ENCODE measurements around the gene DNAH10. TPM values are rescaled to one million over a fixed set of nuclear protein-coding genes. Genes with fewer than 3 reads are reported as not detected.

The DNAH10 gene
- total RNA-seq, 1 donor from 2014 or later: not detected

- H3K27ac ChIP-seq (replicated peaks): no peak overlapping the region
- no peaks in the 10 kb centered on the region for H3K9me3 ChIP-seq (replicated peaks)
- DNase-seq: no peak
- no peak for TF ChIP-seq CTCF (IDR thresholded peaks at IDR 0.05; ENCODE audit: borderline replicate concordance)
- H3K4me3 ChIP-seq: no peak overlapping the region
- no peaks in the 10 kb centered on the region for H3K4me1 ChIP-seq
- H3K27me3 ChIP-seq (ENCODE audit: low read depth): peaks cover 89% of the 10 kb centered on the region
- H3K36me3 ChIP-seq: no peaks in the 10 kb centered on the region
- intact Hi-C loops (cut with micrococcal nuclease): no loop called here
Observed at GRCh38 chr12:123890536-123890902, 128.4 kb downstream of the DNAH10 start.

- TF ChIP-seq CTCF (IDR thresholded peaks at IDR 0.05; ENCODE audit: borderline replicate concordance): no peak
- intact Hi-C loops (cut with micrococcal nuclease): no loop called here
- Histone ChIP-seq H3K36me3 (no peaks in the 10 kb centered on the region), H3K27ac (replicated peaks) (no peak overlapping the region), H3K9me3 (replicated peaks) (no peaks in the 10 kb centered on the region), H3K4me3 (no peak overlapping the region), H3K4me1 (no peaks in the 10 kb centered on the region), H3K27me3 (ENCODE audit: low read depth) (peaks cover 84% of the 10 kb centered on the region)
- no peak for DNase-seq
Observed at GRCh38 chr12:123891011-123891410, 128.9 kb downstream of the DNAH10 start.

- DNase-seq: no peak
- H3K4me1 ChIP-seq: no peaks in the 10 kb centered on the region
- H3K36me3 ChIP-seq: no peaks in the 10 kb centered on the region
- H3K27me3 ChIP-seq (ENCODE audit: low read depth): peaks cover 78% of the 10 kb centered on the region
- no peak for TF ChIP-seq CTCF (IDR thresholded peaks at IDR 0.05; ENCODE audit: borderline replicate concordance)
- no peaks in the 10 kb centered on the region for H3K9me3 ChIP-seq (replicated peaks)
- H3K27ac ChIP-seq (replicated peaks): no peak overlapping the region
- no peak overlapping the region for H3K4me3 ChIP-seq
- intact Hi-C loops (cut with micrococcal nuclease): no loop called here
Observed at GRCh38 chr12:123891516-123892179, 129.5 kb downstream of the DNAH10 start.

- Histone ChIP-seq H3K36me3 (no peaks in the 10 kb centered on the region), H3K9me3 (replicated peaks) (no peaks in the 10 kb centered on the region), H3K27me3 (ENCODE audit: low read depth) (peaks cover 77% of the 10 kb centered on the region), H3K27ac (replicated peaks) (no peak overlapping the region), H3K4me1 (no peaks in the 10 kb centered on the region), H3K4me3 (no peak overlapping the region)
- intact Hi-C loops (cut with micrococcal nuclease): no loop called here
- TF ChIP-seq CTCF (IDR thresholded peaks at IDR 0.05; ENCODE audit: borderline replicate concordance): no peak
- DNase-seq: no peak
Observed at GRCh38 chr12:123892180-123892559, 130.1 kb downstream of the DNAH10 start.

GRCh38 chr12:123892853-123893252, 130.8 kb downstream of the DNAH10 start:
- no peak for TF ChIP-seq CTCF (IDR thresholded peaks at IDR 0.05; ENCODE audit: borderline replicate concordance)
- Histone ChIP-seq H3K4me3 (no peak overlapping the region), H3K27ac (replicated peaks) (no peak overlapping the region), H3K9me3 (replicated peaks) (no peaks in the 10 kb centered on the region), H3K4me1 (no peaks in the 10 kb centered on the region), H3K27me3 (ENCODE audit: low read depth) (peaks cover 74% of the 10 kb centered on the region), H3K36me3 (no peaks in the 10 kb centered on the region)
- no peak for DNase-seq
- intact Hi-C loops (cut with micrococcal nuclease): no loop called here
